ENCODE data around the gene FMOD.

FMOD gene

GRCh38 chr1:203336097-203336496, 14.8 kb downstream of the FMOD start:
- H2AFZ ChIP-seq (ENCODE audit: low read length), result peak overlapping the region; percentile 76

GRCh38 chr1:203335503-203335902, 15.4 kb downstream of the FMOD start:
- TF ChIP-seq CTCF (conservative IDR thresholded peaks at IDR 0.05; ENCODE audit: low read length) (no peak), EZH2phosphoT487 (IDR thresholded peaks at IDR 0.05; ENCODE audit: borderline replicate concordance) (no peak)
- Histone ChIP-seq H3K27me3 (ENCODE audit: insufficient read depth, low read length, poor library complexity, severe bottlenecking) (no peaks in the 10 kb centered on the region), H3K9ac (ENCODE audit: low read depth, low read length, poor library complexity, severe bottlenecking) (peak overlapping the region; percentile 35), H3K4me3 (ENCODE audit: low read length, poor library complexity, severe bottlenecking) (no peak overlapping the region), H2AFZ (ENCODE audit: low read length) (no peak overlapping the region; the same call in 1 of the 2 replicates), H3K36me3 (ENCODE audit: insufficient read depth, low read length) (no peaks in the 10 kb centered on the region), H3K9me3 (ENCODE audit: insufficient read depth, low read depth, low read length) (no peaks in the 10 kb centered on the region), H4K20me1 (ENCODE audit: insufficient read depth, low read length, poor library complexity, severe bottlenecking) (no peaks in the 10 kb centered on the region), H3K4me2 (ENCODE audit: low read depth, low read length, poor library complexity, severe bottlenecking) (no peak overlapping the region), H3K9me2 (replicated peaks; ENCODE audit: low read depth, low read length) (no peaks in the 10 kb centered on the region), H3K4me1 (ENCODE audit: insufficient read depth, low read length, poor library complexity, severe bottlenecking) (peaks cover 27% of the 10 kb centered on the region), H3K79me2 (ENCODE audit: insufficient read depth, low read length) (no peaks in the 10 kb centered on the region), H3F3A (ENCODE audit: low read depth) (no peaks in the 10 kb centered on the region)

More at GRCh38 chr1:203336097-203336496, 14.8 kb downstream of the FMOD start:
- peaks cover 31% of the 10 kb centered on the region for H3K4me1 ChIP-seq (ENCODE audit: insufficient read depth, low read length, poor library complexity, severe bottlenecking)
- H3K9me2 ChIP-seq (replicated peaks; ENCODE audit: low read depth, low read length), result no peaks in the 10 kb centered on the region
- H3K4me2 ChIP-seq (ENCODE audit: low read depth, low read length, poor library complexity, severe bottlenecking), result no peak overlapping the region
- no peaks in the 10 kb centered on the region for H4K20me1 ChIP-seq (ENCODE audit: insufficient read depth, low read length, poor library complexity, severe bottlenecking)
- H3K79me2 ChIP-seq (ENCODE audit: insufficient read depth, low read length), result no peaks in the 10 kb centered on the region
- no peaks in the 10 kb centered on the region for H3K36me3 ChIP-seq (ENCODE audit: insufficient read depth, low read length)
- no peak for TF ChIP-seq EZH2phosphoT487 (IDR thresholded peaks at IDR 0.05; ENCODE audit: borderline replicate concordance)
- TF ChIP-seq CTCF (conservative IDR thresholded peaks at IDR 0.05; ENCODE audit: low read length), result no peak
- no peak overlapping the region for H3K4me3 ChIP-seq (ENCODE audit: low read length, poor library complexity, severe bottlenecking)
- no peaks in the 10 kb centered on the region for H3F3A ChIP-seq (ENCODE audit: low read depth)
- no peaks in the 10 kb centered on the region for H3K9me3 ChIP-seq (ENCODE audit: insufficient read depth, low read depth, low read length)
- no peaks in the 10 kb centered on the region for H3K27me3 ChIP-seq (ENCODE audit: insufficient read depth, low read length, poor library complexity, severe bottlenecking)
- H3K9ac ChIP-seq (ENCODE audit: low read depth, low read length, poor library complexity, severe bottlenecking), result peak overlapping the region; percentile 35

- peaks cover 49% of the 10 kb centered on the region for H3K4me1 ChIP-seq (ENCODE audit: insufficient read depth, low read length, poor library complexity, severe bottlenecking)
- H3K9me2 ChIP-seq (replicated peaks; ENCODE audit: low read depth, low read length), result no peaks in the 10 kb centered on the region
- H2AFZ ChIP-seq (ENCODE audit: low read length), result no peak overlapping the region
- H3K79me2 ChIP-seq (ENCODE audit: insufficient read depth, low read length), result no peaks in the 10 kb centered on the region
- no peaks in the 10 kb centered on the region for H3K36me3 ChIP-seq (ENCODE audit: insufficient read depth, low read length)
- H3K27me3 ChIP-seq (ENCODE audit: insufficient read depth, low read length, poor library complexity, severe bottlenecking), result no peaks in the 10 kb centered on the region
- H3F3A ChIP-seq (ENCODE audit: low read depth), result no peaks in the 10 kb centered on the region
- no peak overlapping the region for H3K9ac ChIP-seq (ENCODE audit: low read depth, low read length, poor library complexity, severe bottlenecking)
- H3K4me3 ChIP-seq (ENCODE audit: low read length, poor library complexity, severe bottlenecking), result no peak overlapping the region
- peak overlapping the region; percentile 27 for H3K4me2 ChIP-seq (ENCODE audit: low read depth, low read length, poor library complexity, severe bottlenecking)
- TF ChIP-seq CTCF (conservative IDR thresholded peaks at IDR 0.05; ENCODE audit: low read length), result no peak
- TF ChIP-seq EZH2phosphoT487 (IDR thresholded peaks at IDR 0.05; ENCODE audit: borderline replicate concordance), result no peak
- no peaks in the 10 kb centered on the region for H4K20me1 ChIP-seq (ENCODE audit: insufficient read depth, low read length, poor library complexity, severe bottlenecking)
- no peaks in the 10 kb centered on the region for H3K9me3 ChIP-seq (ENCODE audit: insufficient read depth, low read depth, low read length)
Measured at GRCh38 chr1:203331224-203331623, 19.7 kb downstream of the FMOD start.

Measured in Loucy (cell line).